HepG2 (cell line): ENCODE results near the gene ANKRD49. TPM values are rescaled to one million over a fixed set of nuclear protein-coding genes. Genes with fewer than 3 reads are reported as not detected.
A peak's percentile ranks its signal among the peaks of the same experiment; 100 is the strongest.

Experiments
- ARNT2 ChIP-seq: sonication (generic); formaldehyde crosslinking; IDR thresholded peaks from 2 replicates; pipeline ENCODE4 v1.8.0; 2022; ENCODE audit warnings: mild to moderate bottlenecking, low read depth, missing genetic modification reagents, moderate library complexity
- ATF5 ChIP-seq: sonication (generic); formaldehyde crosslinking; IDR thresholded peaks from 2 replicates; pipeline ENCODE4 v1.4.0; 2020; ENCODE audit warnings: mild to moderate bottlenecking, low read depth, missing genetic modification reagents
- DMAP1 ChIP-seq: IDR thresholded peaks from 2 replicates; pipeline ENCODE4 v1.6.1; 2016
- FOXJ3 ChIP-seq: sonication (generic); formaldehyde crosslinking; IDR thresholded peaks from 2 replicates; pipeline ENCODE4 v1.4.0; 2020; ENCODE audit warnings: missing genetic modification reagents, mild to moderate bottlenecking, borderline replicate concordance
- GFI1 ChIP-seq: sonication (generic); formaldehyde crosslinking; IDR thresholded peaks from 2 replicates; pipeline ENCODE4 v1.5.0; 2020; ENCODE audit warnings: missing genetic modification reagents, mild to moderate bottlenecking, borderline replicate concordance
- POGZ ChIP-seq: sonication (generic); formaldehyde crosslinking; IDR thresholded peaks from 2 replicates; pipeline ENCODE4 v1.4.0; 2020; ENCODE audit warnings: mild to moderate bottlenecking, missing genetic modification reagents
- POLR2AphosphoS2 ChIP-seq: IDR thresholded peaks from 2 replicates; pipeline ENCODE4 v1.6.1; 2011; ENCODE audit warnings: low read depth, low read length, improper control_type of control experiment
- RFX3 ChIP-seq: IDR thresholded peaks from 2 replicates; pipeline ENCODE4 v1.6.1; 2016; ENCODE audit warnings: missing biosample characterization, missing genetic modification reagents
- SCMH1 ChIP-seq: sonication (generic); formaldehyde crosslinking; IDR thresholded peaks from 2 replicates; pipeline ENCODE4 v1.9.0; 2021; ENCODE audit warnings: missing genetic modification reagents, mild to moderate bottlenecking, borderline replicate concordance
- USF2 ChIP-seq, 2 experiments: sonication (generic) in 1 of 2; formaldehyde crosslinking in 1 of 2; IDR thresholded peaks; 2 replicates each; pipeline versions ENCODE4 v1.5.1 to v1.6.1; 2011 to 2020; ENCODE audit warnings: borderline replicate concordance in 1 of 2, low read depth in 1 of 2, low read length in 1 of 2, mild to moderate bottlenecking in 1 of 2, missing genetic modification reagents in 1 of 2, moderate library complexity in 1 of 2
- ZFP82 ChIP-seq: sonication (generic); formaldehyde crosslinking; IDR thresholded peaks from 2 replicates; pipeline ENCODE4 v1.5.1; 2020; ENCODE audit warnings: mild to moderate bottlenecking, missing genetic modification reagents, borderline replicate concordance
- ZFP90 ChIP-seq: sonication (generic); formaldehyde crosslinking; IDR thresholded peaks from 2 replicates; pipeline ENCODE4 v1.8.0; 2022; ENCODE audit warnings: missing genetic modification reagents, mild to moderate bottlenecking, inconsistent platforms, borderline replicate concordance
- ZNF331 ChIP-seq: sonication (generic); formaldehyde crosslinking; IDR thresholded peaks from 2 replicates; pipeline ENCODE4 v1.4.0; 2020; ENCODE audit warnings: missing genetic modification reagents
- ZNF354B ChIP-seq: sonication (generic); formaldehyde crosslinking; IDR thresholded peaks from 2 replicates; pipeline ENCODE4 v1.8.0; 2022; ENCODE audit warnings: mild to moderate bottlenecking, missing genetic modification reagents
- ZNF484 ChIP-seq: sonication (generic); formaldehyde crosslinking; IDR thresholded peaks from 2 replicates; pipeline ENCODE4 v1.5.1; 2020; ENCODE audit warnings: mild to moderate bottlenecking, low read depth, missing genetic modification reagents, borderline replicate concordance
- ZNF616 ChIP-seq: sonication (generic); formaldehyde crosslinking; IDR thresholded peaks from 2 replicates; pipeline ENCODE4 v1.5.0; 2020; ENCODE audit warnings: low read depth, mild to moderate bottlenecking, missing genetic modification reagents
- ZNF703 ChIP-seq: sonication (generic); formaldehyde crosslinking; IDR thresholded peaks from 2 replicates; pipeline ENCODE4 v1.5.1; 2020; ENCODE audit warnings: missing genetic modification reagents, mild to moderate bottlenecking, moderate library complexity, borderline replicate concordance
- ZNF710 ChIP-seq: sonication (generic); formaldehyde crosslinking; IDR thresholded peaks from 2 replicates; pipeline ENCODE4 v1.5.0; 2020; ENCODE audit warnings: mild to moderate bottlenecking, missing genetic modification reagents, borderline replicate concordance
- ZNF75D ChIP-seq: sonication (generic); formaldehyde crosslinking; IDR thresholded peaks from 2 replicates; pipeline ENCODE4 v1.8.1; 2023; ENCODE audit warnings: missing genetic modification reagents, mild to moderate bottlenecking, borderline replicate concordance
- polyA plus RNA-seq, 8 experiments: library from polyadenylated mRNA; depleted of rRNA in 3 of 8; stranded (reverse) in 7 of 8; unstranded in 1 of 8; fragments of >200 nt; fragmentation: Illumina TruSeq in 4 of 8; extraction: Trizol in 4 of 8; gene quantifications; 2 replicates each; pipeline versions ENCODE4 v1.2.1 to v1.2.3, GENCODE V29; 2011 to 2016; ENCODE audit warnings: low read depth in 4 of 8, missing spikeins in 1 of 8, mixed read lengths in 1 of 8; ENCODE audit not compliant: insufficient read depth in 1 of 8
- total RNA-seq, 5 experiments: library from RNA; depleted of rRNA; stranded (reverse); fragments of >200 nt; fragmentation: Illumina TruSeq; extraction: Trizol; gene quantifications; 2 replicates each; pipeline ENCODE4 v1.2.3, GENCODE V29; 2016; ENCODE audit warnings: low read depth in 1 of 5
- TF ChIP-seq, protein P1 (sequence below): IDR thresholded peaks from 2 replicates; pipeline ENCODE4 v1.6.1; 2016; ENCODE audit warnings: missing genetic modification reagents, missing compliant biosample characterization

Gene ANKRD49
- total and polyA plus RNA-seq, 2 of the 13 experiments (the other 11 are each of a cell fraction or from before 2014, with no cell fraction given), result 14.2 to 14.3 TPM

- TF ChIP-seq ATF5 (CRISPR knock-in tag), result no peak
- TF ChIP-seq ZNF75D (CRISPR knock-in tag), result no peak
- TF ChIP-seq ZNF703, result no peak
- TF ChIP-seq SCMH1 (CRISPR knock-in tag), result no peak
- no peak for TF ChIP-seq ZNF354B (CRISPR knock-in tag)
- 0 out of 2 replicates have a peak, but pooled peaks have one; percentile 45 for TF ChIP-seq ZFP90
- TF ChIP-seq ZNF331 (CRISPR knock-in tag), result no peak
- TF ChIP-seq, protein P1, sequence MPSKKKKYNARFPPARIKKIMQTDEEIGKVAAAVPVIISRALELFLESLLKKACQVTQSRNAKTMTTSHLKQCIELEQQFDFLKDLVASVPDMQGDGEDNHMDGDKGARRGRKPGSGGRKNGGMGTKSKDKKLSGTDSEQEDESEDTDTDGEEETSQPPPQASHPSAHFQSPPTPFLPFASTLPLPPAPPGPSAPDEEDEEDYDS (CRISPR knock-in tag), result no peak
- no peak for TF ChIP-seq ZNF484 (CRISPR knock-in tag)
- TF ChIP-seq ARNT2 (CRISPR knock-in tag), result no peak
- TF ChIP-seq ZNF616 (CRISPR knock-in tag), result no peak
- peak; percentile 49; the same call in 1 of the 2 replicates for TF ChIP-seq DMAP1 (CRISPR knock-in tag)
- no peak for TF ChIP-seq POLR2AphosphoS2
- TF ChIP-seq RFX3 (CRISPR knock-in tag), result no peak
- peak; percentile 32; the same call in 1 of the 2 replicates for TF ChIP-seq GFI1 (CRISPR knock-in tag)
- TF ChIP-seq ZNF710, result peak; percentile 58; the same call in 1 of the 2 replicates
- TF ChIP-seq ZFP82 (CRISPR knock-in tag), result no peak
- 0 out of 2 replicates have a peak, but pooled peaks have one; percentile 30 for TF ChIP-seq FOXJ3 (CRISPR knock-in tag)
- TF ChIP-seq POGZ (CRISPR knock-in tag), result peak; percentile 26; the same call in 1 of the 2 replicates
- no peak for TF ChIP-seq USF2 (IDR thresholded peaks at IDR 0.05; ENCODE audit: low read depth, low read length)
- no peak for TF ChIP-seq USF2 (CRISPR knock-in tag; IDR thresholded peaks at IDR 0.05; ENCODE audit: borderline replicate concordance)
These were observed 22.9 kb downstream of the ANKRD49 start (continued) for GRCh38 chr11:94516725-94517124.
